ENCODE measurements around the gene KREMEN1.

Gene KREMEN1

GRCh38 chr22:29130476-29130875 is 57.6 kb downstream of the KREMEN1 start:
- DNase-seq (ENCODE audit: low read depth in 3 of 3), result no peak

DNA sequence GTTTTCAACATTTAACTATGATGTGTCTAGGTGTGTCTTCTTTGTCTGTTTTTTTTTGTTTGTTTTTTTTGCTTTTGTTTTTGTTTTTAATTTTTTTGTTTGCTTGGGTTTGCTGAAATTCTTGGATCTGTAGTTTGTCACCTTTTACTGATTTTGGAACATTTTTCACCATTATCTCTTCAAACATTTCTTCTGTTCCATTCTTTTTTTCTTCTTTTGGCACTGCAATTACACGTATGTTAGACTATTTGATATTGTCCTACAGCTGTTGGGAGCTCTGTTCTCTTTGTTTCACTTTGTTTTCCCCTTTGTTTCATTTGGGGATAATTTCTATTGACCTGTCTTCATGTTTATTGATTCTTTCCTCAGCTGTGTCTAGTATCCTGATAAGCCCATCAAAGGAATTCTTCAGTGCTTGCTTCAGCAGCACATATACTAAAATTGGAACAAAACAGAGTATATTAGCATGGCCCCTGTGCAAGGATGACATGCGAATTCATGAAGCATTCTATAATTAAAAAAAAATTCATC is 60.8 kb downstream of the KREMEN1 start:
- DNase-seq (ENCODE audit: low read depth in 3 of 3), result no peak

DNA sequence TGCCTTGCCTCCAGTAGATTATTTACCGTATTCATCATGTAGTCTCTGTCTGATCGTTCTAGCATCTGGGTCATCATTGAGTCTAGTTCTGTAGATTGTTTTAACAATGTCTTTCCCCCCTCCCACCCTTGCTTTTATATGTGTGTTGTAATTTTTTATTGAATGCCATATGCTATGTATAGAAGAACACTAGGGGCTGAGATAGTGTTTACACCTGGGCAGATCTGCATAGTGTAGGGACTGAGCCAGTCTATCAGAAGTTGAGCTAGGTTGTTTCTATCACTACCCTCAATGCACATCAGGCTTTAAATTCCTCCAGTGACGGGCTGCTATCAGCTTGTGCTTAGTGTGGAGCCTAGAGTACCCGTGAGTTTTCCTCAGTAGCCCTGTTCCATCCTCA is 61.6 kb downstream of the KREMEN1 start:
- no peak for DNase-seq (ENCODE audit: low read depth in 3 of 3)

DNA sequence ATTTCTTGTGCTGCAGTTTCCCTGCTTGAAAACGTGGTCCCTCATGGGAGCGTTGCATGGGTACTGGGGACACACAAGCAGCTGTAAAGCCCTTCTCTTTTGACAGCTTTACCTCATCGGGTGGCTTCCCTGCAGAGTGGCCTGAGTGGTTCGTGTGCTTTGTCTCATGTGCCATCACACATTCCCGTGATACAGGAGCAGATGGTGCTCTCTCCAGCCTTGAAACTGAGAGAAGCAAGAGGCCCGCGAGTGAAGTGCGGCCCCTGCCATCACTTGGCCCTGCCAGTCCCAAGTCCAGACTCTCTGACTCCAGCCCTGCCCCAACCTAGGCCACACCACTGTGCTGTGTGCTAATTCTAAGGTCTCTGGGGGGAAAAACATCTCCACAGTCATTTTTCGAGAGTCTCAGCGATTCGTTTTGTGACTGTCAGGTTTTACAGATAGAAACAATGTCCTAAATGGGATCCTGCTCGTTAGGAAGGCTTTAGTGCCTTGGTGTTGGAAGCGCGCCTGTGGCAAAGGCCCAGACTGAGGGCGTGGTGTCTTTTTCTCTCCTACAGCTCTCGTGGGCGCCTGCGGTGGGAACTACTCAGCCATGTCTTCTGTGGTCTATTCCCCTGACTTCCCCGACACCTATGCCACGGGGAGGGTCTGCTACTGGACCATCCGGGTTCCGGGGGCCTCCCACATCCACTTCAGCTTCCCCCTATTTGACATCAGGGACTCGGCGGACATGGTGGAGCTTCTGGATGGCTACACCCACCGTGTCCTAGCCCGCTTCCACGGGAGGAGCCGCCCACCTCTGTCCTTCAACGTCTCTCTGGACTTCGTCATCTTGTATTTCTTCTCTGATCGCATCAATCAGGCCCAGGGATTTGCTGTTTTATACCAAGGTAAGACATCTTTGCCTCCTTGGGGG is 64.2 kb downstream of the KREMEN1 start:
- DNase-seq (ENCODE audit: low read depth in 3 of 3), result no peak

DNA sequence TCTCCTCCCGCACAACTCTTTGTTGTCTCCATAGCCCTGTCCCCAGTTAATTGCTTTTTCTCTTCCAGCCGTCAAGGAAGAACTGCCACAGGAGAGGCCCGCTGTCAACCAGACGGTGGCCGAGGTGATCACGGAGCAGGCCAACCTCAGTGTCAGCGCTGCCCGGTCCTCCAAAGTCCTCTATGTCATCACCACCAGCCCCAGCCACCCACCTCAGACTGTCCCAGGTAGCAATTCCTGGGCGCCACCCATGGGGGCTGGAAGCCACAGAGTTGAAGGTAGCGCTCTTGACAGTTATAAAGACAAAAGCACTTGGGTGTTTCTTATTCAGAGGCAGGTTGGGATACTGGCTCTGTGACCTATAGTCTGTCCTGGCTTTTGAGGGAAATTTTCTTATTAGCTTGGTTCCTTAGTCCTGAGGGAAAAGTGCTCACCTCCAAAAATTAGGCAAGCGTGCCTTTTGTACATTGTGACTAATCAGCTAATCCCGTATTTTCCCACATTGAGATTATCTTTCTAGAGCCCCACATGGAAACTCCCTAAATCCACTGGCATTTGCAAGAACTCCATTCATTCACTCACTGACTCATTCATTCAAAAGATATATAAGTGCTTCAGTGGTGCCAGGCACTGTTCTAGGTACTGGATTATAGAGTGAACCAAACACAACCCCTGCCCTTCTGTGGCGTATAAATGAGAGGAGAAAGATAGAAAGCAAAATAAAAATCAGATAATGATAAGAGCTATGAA is 65.9 kb downstream of the KREMEN1 start:
- DNase-seq (ENCODE audit: low read depth in 3 of 3), result no peak

DNA sequence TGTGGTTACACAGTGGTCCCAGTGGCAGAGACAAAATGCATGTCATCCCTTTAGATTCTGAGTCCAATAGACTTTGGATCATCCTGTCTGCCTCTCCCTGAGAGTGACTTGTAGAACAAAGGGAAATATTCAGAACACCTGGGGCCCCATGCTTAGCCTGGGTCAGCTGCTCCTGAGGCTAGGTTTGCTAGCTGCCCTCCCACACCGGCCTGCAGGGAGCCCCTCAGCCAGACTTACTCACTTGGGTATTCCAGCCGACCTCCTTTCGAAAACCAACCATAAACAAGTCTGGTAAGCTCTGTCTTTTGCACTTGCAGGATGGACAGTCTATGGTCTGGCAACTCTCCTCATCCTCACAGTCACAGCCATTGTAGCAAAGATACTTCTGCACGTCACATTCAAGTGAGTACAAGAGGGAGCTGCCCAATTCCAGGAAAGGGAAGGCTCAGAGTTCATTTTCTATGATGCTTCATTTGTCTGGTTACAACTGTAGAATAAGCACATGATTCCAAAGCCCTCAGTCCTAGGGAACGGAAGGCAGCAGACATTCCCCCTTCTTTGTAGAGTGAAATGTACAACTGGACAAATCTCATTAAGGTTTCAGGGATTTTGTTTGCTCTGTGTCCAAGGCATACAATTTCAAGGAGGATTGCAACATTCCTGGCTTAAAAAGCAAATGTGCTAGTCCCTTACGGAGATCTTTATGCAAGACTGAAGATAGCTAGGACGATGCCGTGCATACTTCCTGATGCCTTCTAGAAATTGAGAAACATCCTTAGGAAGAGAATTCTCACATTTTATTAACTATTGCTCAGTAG is 67.3 kb downstream of the KREMEN1 start:
- no peak for DNase-seq (ENCODE audit: low read depth in 3 of 3)

DNA sequence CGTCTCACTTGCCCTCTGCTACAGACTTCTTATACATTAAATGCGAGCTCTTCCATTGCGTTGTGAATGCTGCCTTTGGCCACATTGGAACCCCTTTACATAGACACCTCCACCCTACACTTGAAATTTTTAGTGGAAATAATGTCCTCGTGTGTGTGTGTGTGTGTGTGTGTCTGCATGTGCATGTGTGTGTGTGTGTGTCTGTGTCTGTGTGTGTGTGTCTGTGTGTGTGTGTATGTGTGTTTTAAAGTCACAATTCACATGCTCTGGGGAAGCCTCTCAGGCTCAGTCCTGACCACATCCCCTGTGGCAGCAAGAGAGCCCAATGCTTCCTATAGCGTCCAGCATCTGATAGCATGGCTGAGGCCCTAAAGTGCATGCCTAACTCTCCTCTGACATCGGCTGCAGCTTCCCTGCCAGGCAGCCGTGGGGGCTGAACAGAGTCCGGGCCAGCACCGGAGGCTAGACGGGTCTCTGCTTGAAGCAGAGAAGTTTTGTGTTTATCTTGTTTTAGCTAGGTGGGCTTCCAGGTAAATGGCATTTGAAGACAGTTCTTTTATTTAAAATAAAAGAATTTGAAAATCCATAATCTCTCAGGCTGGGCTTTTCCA is 68.3 kb downstream of the KREMEN1 start:
- DNase-seq (ENCODE audit: low read depth in 3 of 3), result no peak

- no peak for DNase-seq (ENCODE audit: low read depth in 3 of 3)
These were observed 69.3 kb downstream of the KREMEN1 start for GRCh38 chr22:29142116-29142515.

DNA sequence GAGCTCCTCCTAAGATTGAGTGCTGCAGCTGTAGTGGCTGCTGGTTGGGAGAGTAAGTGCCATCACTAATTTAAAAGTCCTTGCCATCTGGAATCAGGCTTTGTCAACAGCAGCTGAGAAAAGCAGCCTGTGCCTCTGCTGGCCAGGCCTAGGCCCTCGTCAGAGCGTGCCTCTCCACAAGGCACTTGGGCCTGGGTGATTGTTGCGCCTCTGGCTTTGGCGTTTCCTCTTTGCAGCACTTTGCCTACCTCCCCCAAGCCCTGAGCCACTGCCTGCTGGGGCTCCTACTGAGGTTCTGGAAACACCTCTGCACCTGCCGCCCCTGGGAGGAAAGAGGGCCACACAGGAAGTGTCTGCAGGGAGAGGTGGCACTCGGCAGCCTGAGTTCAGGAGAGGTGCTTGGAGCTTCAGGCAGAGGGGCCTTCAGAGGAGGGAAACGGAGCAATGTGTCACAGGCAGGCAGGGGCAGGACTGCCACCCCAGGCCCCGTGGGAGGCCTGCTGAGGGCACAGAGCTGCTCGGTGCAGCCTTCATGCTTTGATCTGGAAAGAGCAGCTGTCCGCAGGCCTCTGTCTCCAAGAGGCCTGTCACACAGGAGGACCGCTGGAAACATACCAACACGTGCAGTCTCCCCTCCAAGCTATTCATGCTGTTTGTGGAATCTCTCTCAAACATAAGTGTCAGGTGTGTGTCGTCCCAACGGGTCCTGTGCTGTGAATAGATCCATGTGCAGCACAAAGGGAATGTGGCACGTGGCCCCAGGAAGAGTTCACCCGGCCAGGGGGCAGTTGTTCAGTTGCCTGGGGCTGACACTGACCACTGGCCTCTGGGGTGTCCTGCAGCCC is 71.3 kb downstream of the KREMEN1 start:
- no peak for DNase-seq (ENCODE audit: low read depth in 3 of 3)

GRCh38 chr22:29144786-29145160 is 71.9 kb downstream of the KREMEN1 start:
- DNase-seq (ENCODE audit: low read depth in 3 of 3), result no peak

DNA sequence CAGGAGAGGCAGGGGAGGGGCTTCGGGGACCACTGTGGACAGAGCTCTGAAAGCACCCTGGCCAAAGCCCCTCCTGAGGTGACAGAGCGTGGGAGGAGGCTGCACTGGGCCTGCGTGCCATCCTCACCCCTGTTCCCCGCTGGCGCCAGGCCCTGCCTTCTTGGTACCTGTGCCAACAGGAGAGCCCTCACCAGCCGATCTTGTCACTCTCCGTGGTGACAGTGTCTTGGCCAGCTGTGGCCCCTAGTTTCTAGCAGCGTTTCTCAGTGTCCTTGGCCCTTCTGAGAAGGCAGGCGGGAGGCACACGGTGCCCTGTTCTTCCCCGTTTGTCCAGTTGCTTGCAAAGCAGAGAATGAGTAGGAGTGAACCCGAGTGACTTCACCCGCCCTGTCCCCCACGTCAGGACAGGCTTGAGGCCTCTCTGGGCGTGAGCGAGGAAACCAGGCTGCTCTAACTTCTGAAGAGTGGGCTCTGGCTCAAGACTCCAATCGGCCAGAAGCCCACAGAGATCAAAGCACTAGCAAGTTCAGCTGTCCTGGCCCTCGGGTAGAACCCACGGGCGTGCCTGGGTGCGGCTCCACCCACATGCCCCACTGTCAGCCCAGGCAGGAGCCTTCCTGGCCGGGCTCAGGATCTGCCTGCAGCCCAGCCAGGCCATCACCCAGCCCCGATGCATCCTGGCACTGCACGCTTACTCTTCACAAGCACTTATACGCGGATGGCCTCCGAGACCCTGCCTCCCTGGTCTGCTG is 72.7 kb downstream of the KREMEN1 start:
- DNase-seq (ENCODE audit: low read depth in 3 of 3), result no peak

DNA sequence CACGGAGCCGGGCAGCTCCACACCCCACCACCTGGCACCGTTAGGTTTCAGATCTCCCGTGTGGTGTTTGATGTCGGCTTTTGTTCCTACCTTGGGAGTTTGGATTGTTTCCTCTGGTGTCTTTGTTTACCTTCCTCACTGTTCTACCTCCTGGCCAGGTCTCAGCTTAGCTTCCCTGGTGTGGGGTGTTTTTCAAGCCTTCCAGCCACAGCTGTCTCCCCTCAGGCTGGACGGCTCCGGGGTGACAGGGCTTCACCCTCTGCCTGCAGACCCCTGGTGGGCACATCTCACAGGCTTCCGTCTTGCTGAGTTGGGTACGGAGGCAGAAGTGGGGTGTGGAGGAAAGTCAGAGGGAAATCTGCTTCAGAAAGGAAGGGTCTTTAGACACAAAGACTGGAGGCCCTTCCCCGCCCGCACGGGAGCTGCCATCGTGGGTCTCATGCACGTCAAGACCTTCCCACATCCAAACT is 73.3 kb downstream of the KREMEN1 start:
- no peak for DNase-seq (ENCODE audit: low read depth in 3 of 3)

DNA sequence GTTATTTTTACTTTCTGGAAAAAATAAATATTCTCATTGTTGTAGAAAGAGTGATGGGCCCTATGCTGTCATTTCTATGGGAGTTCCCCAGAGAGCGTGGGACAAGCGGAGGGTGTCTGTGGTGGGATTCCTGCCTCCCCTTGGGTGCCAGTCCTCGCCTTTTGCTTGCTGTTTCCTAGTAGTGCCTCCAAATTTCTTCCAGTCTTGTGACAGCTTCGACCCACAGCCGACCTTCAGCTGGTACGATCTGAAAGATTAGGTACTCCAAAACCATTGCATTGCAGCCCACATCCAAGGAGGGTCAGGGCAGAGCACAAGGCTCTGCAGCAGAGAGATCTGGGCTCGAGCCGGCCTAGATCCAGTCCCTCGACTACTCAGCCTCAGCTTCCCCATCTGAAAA is 73.9 kb downstream of the KREMEN1 start:
- no peak for DNase-seq (ENCODE audit: low read depth in 3 of 3)

GRCh38 chr22:29147331-29147899 is 74.6 kb downstream of the KREMEN1 start:
- no peak for DNase-seq (ENCODE audit: low read depth in 3 of 3)

GRCh38 chr22:29148036-29148435 is 75.2 kb downstream of the KREMEN1 start:
- no peak for DNase-seq (ENCODE audit: low read depth in 3 of 3)

DNA sequence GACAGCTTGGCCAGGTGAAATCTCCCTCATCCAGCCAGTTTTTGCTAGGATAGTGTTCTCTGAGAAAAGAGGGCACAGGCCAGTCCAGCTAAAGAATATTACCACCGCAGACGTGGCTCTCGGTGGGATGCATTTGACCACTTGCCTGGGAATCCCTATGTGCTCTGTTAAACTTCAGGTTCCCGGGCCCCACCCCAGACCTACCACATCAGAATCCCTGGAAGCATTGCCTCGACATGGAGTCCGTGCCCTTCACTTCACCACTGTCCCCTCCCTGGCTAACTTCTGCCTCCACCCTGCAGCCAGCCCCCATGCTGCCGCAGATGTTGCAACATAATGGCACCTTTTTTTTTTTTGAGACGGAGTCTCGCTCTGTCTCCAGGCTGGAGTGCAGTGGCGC is 76.0 kb downstream of the KREMEN1 start:
- no peak for DNase-seq (ENCODE audit: low read depth in 3 of 3)

DNA sequence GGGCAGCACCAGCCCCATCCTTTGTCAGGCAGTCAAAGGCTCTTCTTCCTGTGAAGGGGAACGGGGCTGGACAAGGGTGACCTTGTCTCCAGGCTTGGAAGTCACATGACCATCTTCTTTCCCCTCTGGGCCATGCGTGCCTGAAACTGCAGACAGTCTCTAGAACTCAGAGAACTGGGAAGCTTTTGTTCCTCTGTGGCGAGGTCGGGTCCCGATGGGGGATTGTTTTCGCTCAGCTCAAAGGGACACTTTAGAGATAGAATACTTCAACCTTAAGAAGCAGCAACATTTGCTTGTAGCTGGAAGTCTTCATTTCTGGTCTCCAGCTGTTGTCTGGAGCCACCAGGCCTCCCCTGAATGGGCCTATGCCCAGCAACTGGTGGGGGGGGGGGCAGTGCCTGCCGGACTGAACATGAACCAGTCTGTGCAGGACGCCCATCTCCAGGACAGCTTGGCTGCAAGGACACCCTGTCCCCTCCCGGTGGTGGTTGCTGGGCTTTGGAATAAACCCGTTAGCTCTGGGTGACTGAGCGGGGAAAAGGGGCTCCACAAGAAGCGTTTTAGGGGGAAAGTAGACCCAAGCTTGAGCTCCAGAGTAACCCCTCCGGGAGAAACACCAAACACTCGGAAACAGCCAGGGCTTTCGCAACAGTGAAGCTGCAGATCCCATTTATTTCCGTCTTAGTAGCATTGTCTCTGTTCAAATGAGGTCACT is 77.2 kb downstream of the KREMEN1 start:
- no peak for DNase-seq (ENCODE audit: low read depth in 3 of 3)

DNA sequence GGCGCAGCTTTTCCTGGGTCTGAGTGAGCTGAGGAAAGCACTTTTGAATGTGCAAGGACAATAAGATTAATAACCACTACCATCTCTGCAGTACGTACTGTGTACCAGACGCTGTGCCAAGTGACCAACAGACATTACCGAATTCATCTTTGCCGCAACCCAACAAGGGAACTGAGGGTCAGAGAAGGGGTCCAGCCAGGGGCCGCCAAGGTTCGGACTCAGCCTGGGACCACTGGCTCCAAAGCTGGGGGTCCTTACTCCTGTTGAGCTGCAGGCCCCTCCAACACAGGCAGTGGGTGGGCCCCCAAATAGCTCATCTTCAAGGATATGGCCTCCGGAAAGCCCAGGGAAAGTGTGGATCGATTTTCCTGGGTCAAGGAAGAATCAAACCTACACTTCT is 77.9 kb downstream of the KREMEN1 start:
- DNase-seq (ENCODE audit: low read depth in 3 of 3), result no peak

DNA sequence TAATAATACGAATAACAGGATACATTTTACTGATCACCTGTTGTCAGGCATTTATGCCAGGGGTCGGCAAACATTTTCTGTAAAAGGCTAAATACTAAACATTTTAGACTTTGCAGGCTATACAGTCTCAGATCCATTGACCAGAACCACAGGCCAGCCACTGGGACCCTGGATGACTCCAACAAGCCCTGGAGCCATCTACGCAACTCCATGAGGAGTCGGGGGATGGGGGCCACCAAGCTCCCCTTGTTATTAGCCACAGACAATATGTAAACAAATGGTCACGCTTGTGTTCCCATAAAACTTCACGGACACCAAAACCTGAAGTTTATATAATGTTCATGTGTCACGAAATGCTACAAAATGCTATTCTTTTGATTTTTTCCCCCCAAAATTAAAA is 78.5 kb downstream of the KREMEN1 start:
- DNase-seq (ENCODE audit: low read depth in 3 of 3), result no peak

Measured in stimulated activated CD4-positive, alpha-beta T cell treated with anti-CD3 and anti-CD28 coated beads, TNF-alpha, amount 100 ng/mL, for 24 hours (primary cell).